ENCODE results near the gene LZTR1.

DNA sequence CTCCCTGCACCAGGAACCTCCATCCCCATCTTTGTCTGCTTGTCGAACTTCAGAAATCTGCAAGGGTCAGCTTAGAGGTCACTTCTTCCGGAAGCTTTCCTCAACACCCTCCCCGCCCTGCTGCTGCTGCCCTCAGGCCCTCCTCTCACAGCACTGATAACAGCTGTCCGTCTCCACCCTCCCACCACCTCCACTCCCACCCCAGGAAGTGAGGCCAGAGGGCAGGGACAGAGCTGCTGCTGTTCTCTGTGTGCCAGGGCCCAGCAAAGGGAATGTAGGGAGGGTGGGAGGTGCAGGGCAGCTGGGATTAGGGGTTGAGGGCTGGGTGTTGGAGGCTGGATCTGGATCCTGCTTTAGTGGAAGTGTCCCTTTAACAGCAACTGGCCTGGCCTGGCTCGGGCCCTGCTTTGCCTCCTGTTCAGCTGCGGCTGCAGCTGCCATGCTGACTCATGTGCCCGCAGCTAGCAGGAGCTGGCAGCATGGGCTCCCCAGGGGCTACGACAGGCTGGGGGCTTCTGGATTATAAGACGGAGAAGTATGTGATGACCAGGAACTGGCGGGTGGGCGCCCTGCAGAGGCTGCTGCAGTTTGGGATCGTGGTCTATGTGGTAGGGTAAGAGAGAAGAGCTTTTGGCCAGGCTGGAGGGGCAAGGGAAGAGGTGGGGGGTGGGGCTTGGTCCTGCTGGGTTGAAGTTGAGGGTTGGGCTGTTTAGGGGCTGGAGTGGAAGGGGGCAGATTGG, 32.8 kb downstream of the LZTR1 start, which contains the start of gene P2RX6:
- TF ChIP-seq, protein P1, sequence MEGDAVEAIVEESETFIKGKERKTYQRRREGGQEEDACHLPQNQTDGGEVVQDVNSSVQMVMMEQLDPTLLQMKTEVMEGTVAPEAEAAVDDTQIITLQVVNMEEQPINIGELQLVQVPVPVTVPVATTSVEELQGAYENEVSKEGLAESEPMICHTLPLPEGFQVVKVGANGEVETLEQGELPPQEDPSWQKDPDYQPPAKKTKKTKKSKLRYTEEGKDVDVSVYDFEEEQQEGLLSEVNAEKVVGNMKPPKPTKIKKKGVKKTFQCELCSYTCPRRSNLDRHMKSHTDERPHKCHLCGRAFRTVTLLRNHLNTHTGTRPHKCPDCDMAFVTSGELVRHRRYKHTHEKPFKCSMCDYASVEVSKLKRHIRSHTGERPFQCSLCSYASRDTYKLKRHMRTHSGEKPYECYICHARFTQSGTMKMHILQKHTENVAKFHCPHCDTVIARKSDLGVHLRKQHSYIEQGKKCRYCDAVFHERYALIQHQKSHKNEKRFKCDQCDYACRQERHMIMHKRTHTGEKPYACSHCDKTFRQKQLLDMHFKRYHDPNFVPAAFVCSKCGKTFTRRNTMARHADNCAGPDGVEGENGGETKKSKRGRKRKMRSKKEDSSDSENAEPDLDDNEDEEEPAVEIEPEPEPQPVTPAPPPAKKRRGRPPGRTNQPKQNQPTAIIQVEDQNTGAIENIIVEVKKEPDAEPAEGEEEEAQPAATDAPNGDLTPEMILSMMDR (conservative IDR thresholded peaks at IDR 0.05) = no peak
- TF ChIP-seq EZH2 (IDR thresholded peaks at IDR 0.05; ENCODE audit: low read depth) = no peak

All from PC-9 (cell line).